ENCODE data around the gene CST7. TPM values are rescaled to one million over a fixed set of nuclear protein-coding genes. Genes with fewer than 3 reads are reported as not detected.

CST7 gene
- polyA plus RNA-seq, 4 donors: 0.89 to 4.9 (median 2.8) TPM

DNA sequence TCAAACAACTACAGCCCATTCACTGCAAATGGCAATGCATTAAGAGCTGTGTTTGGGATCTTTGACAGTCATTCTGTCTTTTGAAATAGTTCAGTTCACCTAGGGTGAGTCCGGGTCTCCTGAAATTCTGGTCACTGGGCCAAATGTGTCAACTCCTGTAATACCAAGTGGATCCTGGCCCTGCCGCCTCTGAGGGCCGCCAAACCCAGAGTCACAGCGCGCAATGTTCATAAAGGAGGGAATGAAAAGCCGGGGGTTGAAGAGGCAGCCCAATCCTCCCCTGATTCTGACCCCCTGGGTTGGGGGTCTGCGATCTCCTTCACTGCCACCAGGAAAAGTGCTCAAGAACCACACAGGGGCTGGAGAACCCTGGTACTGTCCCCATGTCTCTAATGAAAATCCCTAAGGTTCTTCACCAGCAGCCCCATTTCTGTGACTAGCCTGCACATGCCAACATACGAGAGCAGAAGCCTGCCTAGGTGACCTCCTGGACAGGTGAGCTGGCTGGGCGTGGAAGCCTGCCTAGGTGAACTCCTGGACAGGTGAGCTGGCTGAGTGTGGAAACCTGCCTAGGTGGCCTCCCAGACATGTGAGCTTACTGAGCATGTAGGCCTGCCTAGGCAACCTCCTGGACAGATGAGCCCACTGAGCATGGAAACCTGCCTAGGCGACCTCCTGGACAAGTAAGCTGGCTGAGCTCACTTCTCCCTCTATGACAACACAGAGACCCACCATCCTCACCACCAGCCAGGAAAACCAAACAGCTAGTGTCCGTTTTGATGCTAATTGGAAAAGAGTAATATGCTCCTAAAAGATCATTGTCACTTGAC lies 59.5 kb downstream of the CST7 start:
- 92 to 95% (median 92%) methylated on average over 11 of the region's 11 CpGs for WGBS, 3 donors
- DNase-seq (no peak), FAIRE-seq (no peak)
- H3K36me3 ChIP-seq (ENCODE audit: control insufficient read depth in 3 of 3, insufficient read depth in 2 of 3, low read depth in 1 of 3, low read length in 3 of 3): peaks cover 12 to 85% (median 53%) of the 10 kb centered on the region in 3 donors
- no peak overlapping the region for H3K4me3 ChIP-seq (ENCODE audit: low read depth in 1 of 3, low read length in 3 of 3)
- no peaks in the 10 kb centered on the region for H3K27me3 ChIP-seq (ENCODE audit: control insufficient read depth in 3 of 3, insufficient read depth in 3 of 3, low read length in 3 of 3)
- H3K9me3 ChIP-seq (ENCODE audit: control insufficient read depth in 2 of 2, insufficient read depth in 1 of 2, low read depth in 1 of 2, low read length in 1 of 2): no peaks in the 10 kb centered on the region
- no peaks in the 10 kb centered on the region for H3K4me1 ChIP-seq (ENCODE audit: control insufficient read depth in 3 of 3, insufficient read depth in 2 of 3, low read depth in 1 of 3, low read length in 2 of 3)
- H3K27ac ChIP-seq (ENCODE audit: low read depth in 1 of 3, low read length in 2 of 3): no peak overlapping the region

Other genes starting within 250 kb of the CST7 start
- 10 to 100 TPM; 12.3 to 50.9 (median 34.1) TPM for gene APMAP, start 43.5 kb downstream of the CST7 start, polyA plus RNA-seq
- gene ACSS1, start 108.9 kb downstream of the CST7 start, polyA plus RNA-seq: 100 to 1,000 TPM in 1 of 4 donors, 10 to 100 TPM in 3; 27.9 to 106 (median 55.4) TPM
- gene VSX1, start 132.9 kb downstream of the CST7 start, polyA plus RNA-seq: under 1 TPM in 1 of 4 donors, not detected in 3; 0.04 TPM
- 100 to 1,000 TPM in 3 of 4 donors, 10 to 100 TPM in 1; 84.1 to 242 (median 140) TPM for gene ENTPD6, start 246.4 kb downstream of the CST7 start, polyA plus RNA-seq

Measured in small intestine (tissue), 7 donors.